GM12864 (cell line): ENCODE data around the gene PRKAR2B.

Source experiments
- DNase-seq: peaks from one replicate; pipeline ENCODE4 v3.0.0-alpha.2; 2011; ENCODE audit warnings: low read depth
- H3K4me3 ChIP-seq: 2 replicates; pipeline ENCODE4 v1.5.1; 2011; ENCODE audit warnings: mild to moderate bottlenecking, low read depth, low read length, control low read depth
- TF ChIP-seq, protein P1 (sequence below): IDR thresholded peaks from 2 replicates; pipeline ENCODE4 v1.5.1; 2011; ENCODE audit warnings: low read depth, mild to moderate bottlenecking, moderate library complexity, low read length, control low read depth, inconsistent platforms; ENCODE audit errors: missing control alignments

The PRKAR2B gene

DNA sequence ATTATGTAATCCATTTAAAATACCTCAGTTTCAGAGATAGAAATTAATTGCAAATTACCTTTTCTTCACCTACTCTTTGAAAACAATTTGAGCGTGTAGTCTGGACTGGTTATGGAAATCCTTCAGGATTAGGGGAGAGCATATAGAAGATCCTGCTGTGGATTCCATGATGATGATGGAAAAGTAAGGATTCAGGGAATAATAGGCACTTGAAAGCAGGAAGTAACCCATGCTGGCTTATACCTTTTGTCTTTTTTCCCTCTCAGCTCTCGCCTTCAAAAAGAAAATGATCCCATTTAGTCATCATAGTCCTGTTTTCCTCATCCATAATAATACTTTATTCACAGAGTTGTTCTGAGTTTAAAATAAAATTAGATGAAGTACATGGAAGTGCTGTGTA, 128.7 kb downstream of the PRKAR2B start:
- TF ChIP-seq, protein P1, sequence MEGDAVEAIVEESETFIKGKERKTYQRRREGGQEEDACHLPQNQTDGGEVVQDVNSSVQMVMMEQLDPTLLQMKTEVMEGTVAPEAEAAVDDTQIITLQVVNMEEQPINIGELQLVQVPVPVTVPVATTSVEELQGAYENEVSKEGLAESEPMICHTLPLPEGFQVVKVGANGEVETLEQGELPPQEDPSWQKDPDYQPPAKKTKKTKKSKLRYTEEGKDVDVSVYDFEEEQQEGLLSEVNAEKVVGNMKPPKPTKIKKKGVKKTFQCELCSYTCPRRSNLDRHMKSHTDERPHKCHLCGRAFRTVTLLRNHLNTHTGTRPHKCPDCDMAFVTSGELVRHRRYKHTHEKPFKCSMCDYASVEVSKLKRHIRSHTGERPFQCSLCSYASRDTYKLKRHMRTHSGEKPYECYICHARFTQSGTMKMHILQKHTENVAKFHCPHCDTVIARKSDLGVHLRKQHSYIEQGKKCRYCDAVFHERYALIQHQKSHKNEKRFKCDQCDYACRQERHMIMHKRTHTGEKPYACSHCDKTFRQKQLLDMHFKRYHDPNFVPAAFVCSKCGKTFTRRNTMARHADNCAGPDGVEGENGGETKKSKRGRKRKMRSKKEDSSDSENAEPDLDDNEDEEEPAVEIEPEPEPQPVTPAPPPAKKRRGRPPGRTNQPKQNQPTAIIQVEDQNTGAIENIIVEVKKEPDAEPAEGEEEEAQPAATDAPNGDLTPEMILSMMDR: no peak
- DNase-seq: no peak
- H3K4me3 ChIP-seq: no peak overlapping the region

- TF ChIP-seq, protein P1: no peak
- no peak overlapping the region for H3K4me3 ChIP-seq
- DNase-seq: no peak
Measured at GRCh38 chr7:107173691-107174406, 129.3 kb downstream of the PRKAR2B start.

GRCh38 chr7:107179326-107180164, 135.0 kb downstream of the PRKAR2B start:
- no peak overlapping the region for H3K4me3 ChIP-seq
- TF ChIP-seq, protein P1: no peak
- no peak for DNase-seq

- TF ChIP-seq, protein P1: no peak
- DNase-seq: no peak
- H3K4me3 ChIP-seq: no peak overlapping the region
Measured at GRCh38 chr7:107180378-107180777, 135.9 kb downstream of the PRKAR2B start.

GRCh38 chr7:107181172-107181571, 136.7 kb downstream of the PRKAR2B start:
- TF ChIP-seq, protein P1: no peak
- no peak overlapping the region for H3K4me3 ChIP-seq
- no peak for DNase-seq

- no peak for DNase-seq
- TF ChIP-seq, protein P1: no peak
- H3K4me3 ChIP-seq: no peak overlapping the region
Measured at GRCh38 chr7:107185716-107186115, 141.2 kb downstream of the PRKAR2B start.
